ENCODE measurements around the gene PPY. TPM values are rescaled to one million over a fixed set of nuclear protein-coding genes. Genes with fewer than 3 reads are reported as not detected.
"Not testable (repeated sequence)": the region's sequence is repeated elsewhere in the genome, so short reads cannot be mapped to it uniquely, and the experiment has no call there.

The PPY gene
- total RNA-seq, 4 donors from 2014 or later: not detected

- Histone ChIP-seq H3K27ac (no peak overlapping the region), H3K27me3 (peaks cover 45% of the 10 kb centered on the region), H3K4me3 (no peak overlapping the region), H3K9me3 (no peaks in the 10 kb centered on the region), H3K36me3 (no peaks in the 10 kb centered on the region), H3K4me1 (no peaks in the 10 kb centered on the region)
- no peak for TF ChIP-seq CTCF (IDR thresholded peaks at IDR 0.05)
- TF ChIP-seq POLR2AphosphoS5 (IDR thresholded peaks at IDR 0.05): no peak
- no peak for TF ChIP-seq POLR2A (IDR thresholded peaks at IDR 0.05)
- TF ChIP-seq EP300 (IDR thresholded peaks at IDR 0.05): no peak
- WGBS, 2 donors (ENCODE audit: low coverage in 1 of 2): 41 to 43% methylated on average over 11 to 12 of the region's 14 CpGs
- ATAC-seq: no peak
These were observed 32.3 kb upstream of the PPY start for GRCh38 chr17:43974382-43975266.

GRCh38 chr17:43972444-43973212 is 30.4 kb upstream of the PPY start:
- WGBS, 2 donors (ENCODE audit: low coverage in 1 of 2): 68 to 87% methylated on average over 5 to 14 of the region's 22 CpGs
- not testable (repeated sequence) for H3K4me1 ChIP-seq, H3K4me3 ChIP-seq, H3K9me3 ChIP-seq, ATAC-seq, H3K36me3 ChIP-seq, H3K27ac ChIP-seq
- H3K27me3 ChIP-seq: peaks cover 41% of the 10 kb centered on the region

- not testable (repeated sequence) for H3K4me1 ChIP-seq, H3K9me3 ChIP-seq, H3K4me3 ChIP-seq, H3K27ac ChIP-seq, ATAC-seq, H3K36me3 ChIP-seq
- H3K27me3 ChIP-seq: peaks cover 30% of the 10 kb centered on the region
- 48 to 50% methylated on average over 2 of the region's 2 CpGs for WGBS, 2 donors (ENCODE audit: low coverage in 1 of 2)
These were observed 29.2 kb upstream of the PPY start for GRCh38 chr17:43971436-43971835.

GRCh38 chr17:43970366-43970765 is 28.1 kb upstream of the PPY start:
- no peaks in the 10 kb centered on the region for H3K9me3 ChIP-seq
- H3K36me3 ChIP-seq: no peaks in the 10 kb centered on the region
- ATAC-seq: no peak
- H3K27ac ChIP-seq: no peak overlapping the region
- TF ChIP-seq POLR2AphosphoS5 (IDR thresholded peaks at IDR 0.05): no peak
- no peak for TF ChIP-seq EP300 (IDR thresholded peaks at IDR 0.05)
- no peak for TF ChIP-seq CTCF (IDR thresholded peaks at IDR 0.05)
- TF ChIP-seq POLR2A (IDR thresholded peaks at IDR 0.05): no peak
- WGBS, 2 donors (ENCODE audit: low coverage in 1 of 2): 59 to 80% methylated on average over 1 to 3 of the region's 4 CpGs
- peaks cover 30% of the 10 kb centered on the region for H3K27me3 ChIP-seq
- H3K4me3 ChIP-seq: no peak overlapping the region
- peaks cover 0 to 4% (median 0%) of the 10 kb centered on the region in 3 donors for H3K4me1 ChIP-seq

- peaks cover 0 to 4% (median 0%) of the 10 kb centered on the region in 3 donors for H3K4me1 ChIP-seq
- no peak for TF ChIP-seq CTCF (IDR thresholded peaks at IDR 0.05)
- TF ChIP-seq EP300 (IDR thresholded peaks at IDR 0.05): no peak
- no peak for TF ChIP-seq POLR2A (IDR thresholded peaks at IDR 0.05)
- no peak for TF ChIP-seq POLR2AphosphoS5 (IDR thresholded peaks at IDR 0.05)
- H3K27me3 ChIP-seq: peaks cover 16% of the 10 kb centered on the region
- no peak overlapping the region for H3K4me3 ChIP-seq
- no peak overlapping the region for H3K27ac ChIP-seq
- H3K9me3 ChIP-seq: no peaks in the 10 kb centered on the region
- 19 to 21% methylated on average over 8 of the region's 9 CpGs for WGBS, 2 donors (ENCODE audit: low coverage in 1 of 2)
- ATAC-seq: no peak
- no peaks in the 10 kb centered on the region for H3K36me3 ChIP-seq
These were observed 25.1 kb upstream of the PPY start for GRCh38 chr17:43967251-43967875.
